ENCODE measurements around the gene NFASC.

NFASC gene

DNA sequence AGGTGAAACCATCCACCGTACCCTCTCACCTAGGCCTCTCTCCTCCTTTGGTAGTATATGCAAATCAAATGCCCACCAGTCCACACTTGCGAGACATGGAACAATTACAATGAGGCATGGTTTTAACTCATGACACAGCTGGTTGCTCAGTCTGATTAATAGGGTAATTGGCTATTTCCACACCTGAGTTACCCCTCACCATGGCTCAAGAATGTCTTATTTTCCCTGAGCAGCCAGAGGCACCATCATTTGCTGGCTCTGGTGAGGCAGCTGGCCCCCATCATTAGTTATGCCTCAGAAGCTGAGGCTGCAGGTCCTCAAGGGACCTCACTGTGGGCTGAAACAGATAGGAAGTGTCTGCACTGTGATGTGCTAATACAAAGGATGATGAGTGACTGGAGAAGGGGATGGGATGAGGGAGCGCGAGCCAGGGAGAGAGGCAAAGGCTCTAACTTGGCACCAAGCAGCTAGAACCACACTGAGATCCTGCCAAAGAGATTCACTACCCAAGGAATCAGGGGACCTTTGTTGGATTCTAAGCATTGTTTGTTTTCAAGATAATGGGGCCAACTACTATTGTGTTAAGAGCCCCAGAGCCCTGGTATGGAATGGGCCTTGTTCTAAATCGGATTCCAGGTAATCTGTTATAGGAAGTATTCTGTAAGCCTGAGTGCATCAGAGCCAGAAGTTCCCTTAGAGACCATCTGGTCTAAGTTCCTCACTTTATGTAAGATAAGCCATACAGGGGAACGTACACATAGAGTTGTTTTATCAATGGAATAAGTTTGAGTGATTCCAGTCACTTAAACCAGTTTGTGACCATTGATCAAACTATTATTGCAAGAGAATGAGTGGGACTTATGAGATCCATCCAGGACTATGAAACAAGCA lies 92.3 kb downstream of the NFASC start:
- no peak for DNase-seq

DNA sequence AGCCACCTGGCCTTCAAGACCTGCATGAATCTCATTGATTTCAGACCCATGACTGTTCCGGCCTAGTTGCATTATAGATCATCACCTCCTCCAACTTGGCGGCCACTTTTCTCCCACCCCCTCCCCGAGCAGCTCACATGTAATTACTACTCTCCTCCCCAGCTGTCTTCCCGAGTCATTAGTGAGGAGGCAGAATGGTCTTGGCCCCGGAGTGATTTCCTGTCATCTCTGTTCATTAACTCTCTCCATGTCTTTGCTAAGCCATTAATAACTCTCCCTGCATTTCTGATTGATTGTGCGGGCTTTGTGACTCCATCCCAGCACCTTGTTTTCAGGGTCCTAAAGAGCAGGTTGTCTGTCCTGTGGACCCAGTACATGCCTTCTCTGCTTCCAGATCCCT lies 96.8 kb downstream of the NFASC start:
- DNase-seq = no peak

GRCh38 chr1:204968135-204968534 lies 97.5 kb downstream of the NFASC start:
- no peak for DNase-seq

- no peak for DNase-seq
Measured at GRCh38 chr1:204968951-204969350, 98.3 kb downstream of the NFASC start.

GRCh38 chr1:204970937-204971336 lies 100.3 kb downstream of the NFASC start:
- DNase-seq = no peak

- no peak for DNase-seq
Measured at GRCh38 chr1:204971517-204972336, 101.1 kb downstream of the NFASC start.

GRCh38 chr1:204972426-204972825 lies 101.8 kb downstream of the NFASC start:
- DNase-seq = no peak

DNA sequence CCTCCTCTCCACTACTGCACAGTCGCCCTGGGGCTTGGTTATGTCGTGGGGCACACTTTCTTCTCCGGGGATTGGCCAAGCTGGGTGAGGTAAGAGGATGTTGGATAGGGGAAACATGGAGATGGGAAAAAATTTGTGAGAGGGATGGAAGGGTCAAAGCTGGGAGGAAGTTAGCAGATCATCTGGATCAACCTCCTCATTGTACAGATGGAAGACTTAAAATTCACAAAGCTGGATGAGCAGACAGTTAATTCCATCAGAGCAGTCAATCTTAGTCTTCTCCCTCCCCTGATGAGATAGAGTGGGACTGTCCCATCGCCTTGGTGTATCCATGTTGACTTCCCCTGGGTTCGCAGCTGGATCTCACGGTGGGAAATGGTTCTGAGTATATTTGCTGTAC lies 102.8 kb downstream of the NFASC start:
- DNase-seq = no peak

DNA sequence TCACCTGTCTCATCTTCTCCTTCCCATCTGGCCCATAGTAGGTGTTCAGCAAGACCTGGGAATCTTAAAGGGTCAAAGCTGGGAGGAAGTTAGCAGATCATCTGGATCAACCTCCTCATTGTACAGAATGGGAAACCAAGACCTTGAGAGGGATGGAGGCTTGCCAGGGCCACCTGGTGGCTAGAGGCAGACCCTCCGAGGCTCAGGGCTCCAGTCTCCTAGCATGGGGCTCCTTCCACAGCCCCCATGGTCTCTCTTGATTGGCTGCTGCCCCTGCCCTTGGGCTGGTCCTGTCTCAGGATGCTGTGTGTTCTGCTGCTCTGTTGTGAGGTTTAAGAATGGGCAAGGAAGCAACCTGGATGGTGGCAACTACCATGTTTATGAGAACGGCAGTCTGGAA lies 103.7 kb downstream of the NFASC start:
- DNase-seq = no peak

DNA sequence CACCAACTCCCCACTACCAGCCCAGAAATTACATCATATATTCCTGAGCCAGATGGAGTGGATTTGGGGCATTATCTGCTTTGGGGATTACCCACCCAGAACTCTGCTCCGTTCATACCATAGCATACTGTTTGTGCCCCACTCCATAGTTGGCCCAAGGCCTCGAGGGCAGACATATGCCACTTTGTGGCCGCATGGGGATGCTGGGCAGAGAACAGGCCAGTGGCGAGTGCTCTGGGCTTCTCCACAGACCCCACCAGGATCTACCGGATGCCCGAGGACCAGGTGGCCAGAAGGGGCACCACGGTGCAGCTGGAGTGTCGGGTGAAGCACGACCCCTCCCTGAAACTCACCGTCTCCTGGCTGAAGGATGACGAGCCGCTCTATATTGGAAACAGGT lies 104.4 kb downstream of the NFASC start:
- DNase-seq = no peak

DNA sequence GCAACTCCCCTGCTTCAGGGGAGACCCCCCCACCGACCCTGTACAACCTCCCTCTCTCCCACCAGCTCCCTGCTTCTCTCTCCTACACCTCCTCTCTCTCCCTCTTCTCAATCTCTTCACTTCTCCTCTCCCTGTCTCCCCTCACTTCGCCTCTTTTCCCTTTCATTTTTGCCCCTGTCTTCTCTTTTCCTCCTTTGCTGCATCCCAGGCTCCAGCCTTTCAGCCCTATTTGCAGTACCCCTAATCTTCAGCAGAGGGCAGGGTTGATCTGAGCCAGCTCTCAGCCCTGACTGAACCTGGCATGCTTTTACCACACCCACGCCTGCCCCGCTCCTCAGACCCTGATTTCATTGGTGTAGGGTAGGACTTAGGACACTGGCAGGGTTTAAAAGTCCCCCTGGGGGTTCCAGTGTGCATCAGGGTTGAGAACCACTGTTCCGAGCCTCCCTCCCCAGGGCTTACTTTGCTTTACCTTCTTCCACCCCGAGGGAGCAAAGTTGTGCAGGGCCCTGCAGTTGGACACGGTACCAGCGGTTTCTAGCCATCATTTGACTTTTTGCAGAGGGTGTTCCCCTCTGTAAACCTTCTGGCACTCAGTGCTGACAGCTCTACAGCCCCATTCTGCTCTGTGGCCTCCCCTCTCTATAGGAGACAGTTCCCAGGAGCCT lies 105.0 kb downstream of the NFASC start:
- peak; percentile 30 for DNase-seq

DNA sequence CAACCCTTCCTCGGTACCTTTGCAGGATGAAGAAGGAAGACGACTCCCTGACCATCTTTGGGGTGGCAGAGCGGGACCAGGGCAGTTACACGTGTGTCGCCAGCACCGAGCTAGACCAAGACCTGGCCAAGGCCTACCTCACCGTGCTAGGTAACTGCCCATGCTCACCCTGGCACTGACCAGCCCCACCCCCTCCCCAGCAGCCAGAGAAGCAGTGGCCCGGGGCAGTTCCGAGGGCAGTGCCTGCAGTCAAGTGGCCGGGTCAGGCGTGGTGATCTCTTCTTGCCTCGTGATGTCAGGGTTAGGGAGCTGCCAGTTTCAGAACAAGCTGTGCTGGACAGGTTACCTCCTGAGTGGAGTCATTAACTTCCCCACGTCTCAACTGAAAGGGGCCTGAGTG lies 106.0 kb downstream of the NFASC start:
- DNase-seq = no peak

DNA sequence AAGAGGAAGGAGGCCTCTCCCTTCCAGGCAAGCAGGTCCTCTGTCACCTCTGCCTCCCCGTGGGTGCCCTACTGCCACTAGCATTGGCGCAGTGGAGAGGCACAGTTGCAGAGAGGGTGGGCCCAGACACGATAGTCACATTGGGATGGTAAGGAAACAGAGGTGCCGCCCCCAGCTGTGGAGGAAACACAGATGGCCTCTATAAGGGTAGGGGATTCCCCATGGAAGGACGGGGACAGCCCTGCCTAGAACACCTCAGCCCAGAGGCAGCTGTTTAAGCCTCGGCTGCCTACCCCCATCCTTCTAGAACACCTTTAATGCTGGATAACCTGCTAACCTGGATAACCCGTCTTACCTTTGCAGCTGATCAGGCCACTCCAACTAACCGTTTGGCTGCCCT lies 106.7 kb downstream of the NFASC start:
- DNase-seq = no peak

GRCh38 chr1:204978782-204979181 lies 108.1 kb downstream of the NFASC start:
- no peak for DNase-seq

DNA sequence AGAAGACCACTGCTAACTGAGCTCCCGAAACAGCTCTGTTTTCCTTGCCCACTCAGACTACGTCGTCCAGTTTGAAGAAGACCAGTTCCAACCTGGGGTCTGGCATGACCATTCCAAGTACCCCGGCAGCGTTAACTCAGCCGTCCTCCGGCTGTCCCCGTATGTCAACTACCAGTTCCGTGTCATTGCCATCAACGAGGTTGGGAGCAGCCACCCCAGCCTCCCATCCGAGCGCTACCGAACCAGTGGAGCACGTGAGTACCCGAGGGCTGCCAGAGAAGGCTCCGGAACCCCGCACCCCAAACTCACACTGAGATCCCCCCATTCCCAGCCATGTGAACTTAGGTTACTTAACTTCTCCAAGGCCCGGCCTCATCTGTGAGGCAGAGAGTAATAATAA lies 108.6 kb downstream of the NFASC start:
- DNase-seq = no peak

GRCh38 chr1:204979891-204980649 lies 109.4 kb downstream of the NFASC start:
- no peak for DNase-seq

- DNase-seq = no peak
Measured at GRCh38 chr1:204980840-204981405, 110.3 kb downstream of the NFASC start.

GRCh38 chr1:204983136-204983535 lies 112.5 kb downstream of the NFASC start:
- no peak for DNase-seq

DNA sequence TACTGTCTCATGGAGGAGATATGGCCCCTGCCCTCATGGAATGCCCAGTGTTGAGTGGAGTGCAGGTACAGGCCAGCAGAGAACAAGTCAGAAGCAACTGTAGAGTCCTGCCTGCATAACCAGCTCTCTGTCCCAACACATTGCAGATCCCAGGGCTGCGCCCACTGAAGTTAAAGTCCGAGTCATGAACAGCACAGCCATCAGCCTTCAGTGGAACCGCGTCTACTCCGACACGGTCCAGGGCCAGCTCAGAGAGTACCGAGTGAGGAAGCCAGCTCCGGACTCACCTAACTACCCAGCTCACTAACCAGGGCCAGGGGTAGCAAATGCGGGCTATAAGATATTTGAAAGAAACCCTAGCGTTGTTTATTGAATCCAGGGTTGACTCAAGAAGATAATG lies 113.2 kb downstream of the NFASC start:
- DNase-seq = no peak

- DNase-seq = no peak
Measured at GRCh38 chr1:204984499-204984898, 113.8 kb downstream of the NFASC start.

DNA sequence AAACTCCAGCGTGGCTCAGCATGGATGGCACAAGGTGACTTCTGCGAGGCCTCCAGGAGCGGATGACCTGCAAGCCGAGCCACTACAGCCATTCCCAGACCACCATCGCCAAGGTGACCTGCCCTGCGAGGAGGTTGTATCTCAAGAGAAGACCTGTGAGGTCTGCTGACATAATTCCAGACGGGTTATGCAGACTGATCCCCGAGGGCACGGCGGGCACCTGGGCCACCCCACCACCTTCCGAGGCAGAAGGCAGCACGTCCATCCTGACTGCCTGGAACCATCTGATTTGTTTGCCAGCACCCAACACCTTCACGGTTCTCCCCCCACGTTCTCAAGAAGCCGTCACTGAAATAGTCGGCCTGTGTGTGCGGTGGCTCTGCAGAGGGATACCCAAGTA lies 115.5 kb downstream of the NFASC start:
- no peak for DNase-seq

DNA sequence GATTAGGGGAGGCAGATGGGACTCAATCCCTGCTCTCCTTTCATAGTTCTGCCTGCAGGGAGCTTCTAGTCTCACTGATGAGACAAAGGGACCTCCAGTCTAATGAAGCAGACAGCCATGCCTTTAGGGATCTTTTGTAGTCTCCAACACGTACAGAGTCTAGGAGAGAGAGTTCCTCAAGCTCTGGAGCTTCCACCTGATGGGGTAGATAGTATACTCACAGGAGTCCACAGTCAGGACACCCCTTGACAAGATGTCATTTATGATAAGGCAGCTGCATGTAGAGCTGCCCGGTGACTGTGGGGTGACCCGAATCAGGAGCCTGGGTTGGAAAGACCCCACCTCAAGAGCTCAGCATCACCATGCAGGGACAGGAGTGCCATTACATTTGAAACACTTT lies 117.0 kb downstream of the NFASC start:
- DNase-seq = no peak

DNA sequence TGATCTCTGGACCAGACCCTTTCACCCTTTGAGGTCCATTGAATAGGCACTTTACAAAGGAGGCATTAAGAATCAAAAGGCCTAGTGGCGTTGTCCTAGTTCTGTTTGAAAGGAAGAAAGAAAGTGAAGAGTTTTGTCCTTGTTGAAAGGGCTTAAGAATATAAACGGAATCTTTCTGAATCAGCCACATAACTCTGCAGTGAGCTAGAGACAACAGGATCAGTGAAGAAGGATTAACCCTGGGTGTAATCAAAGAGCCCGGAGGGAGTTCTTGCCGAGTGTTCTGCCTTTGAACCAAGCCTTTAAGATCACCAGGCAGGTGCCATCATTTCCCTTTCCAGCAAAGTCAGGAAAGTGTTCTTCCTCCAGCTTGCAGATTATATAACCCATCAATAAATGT lies 117.5 kb downstream of the NFASC start:
- DNase-seq = no peak

Measured in NCI-H1092 treated with DMSO at 0.1 percent for 48 hours (cell line).